Daoy (cell line): ENCODE results near the gene SEMA3E. TPM values are rescaled to one million over a fixed set of nuclear protein-coding genes. Genes with fewer than 3 reads are reported as not detected.
"Not testable (repeated sequence)": the region's sequence is repeated elsewhere in the genome, so short reads cannot be mapped to it uniquely, and the experiment has no call there.

Experiments
- DNase-seq: peaks from one replicate; pipeline ENCODE4 v3.0.0-alpha.2; 2015; ENCODE audit warnings: low read depth
- total RNA-seq: library from RNA; depleted of rRNA; stranded (reverse); fragments of >200 nt; shearing (Covaris generic); gene quantifications from 2 replicates; pipeline ENCODE4 v1.2.3, GENCODE V29; 2014; rRNA removed

Gene SEMA3E
- 5.7 and 6.0 TPM in 2 replicates for total RNA-seq

DNA sequence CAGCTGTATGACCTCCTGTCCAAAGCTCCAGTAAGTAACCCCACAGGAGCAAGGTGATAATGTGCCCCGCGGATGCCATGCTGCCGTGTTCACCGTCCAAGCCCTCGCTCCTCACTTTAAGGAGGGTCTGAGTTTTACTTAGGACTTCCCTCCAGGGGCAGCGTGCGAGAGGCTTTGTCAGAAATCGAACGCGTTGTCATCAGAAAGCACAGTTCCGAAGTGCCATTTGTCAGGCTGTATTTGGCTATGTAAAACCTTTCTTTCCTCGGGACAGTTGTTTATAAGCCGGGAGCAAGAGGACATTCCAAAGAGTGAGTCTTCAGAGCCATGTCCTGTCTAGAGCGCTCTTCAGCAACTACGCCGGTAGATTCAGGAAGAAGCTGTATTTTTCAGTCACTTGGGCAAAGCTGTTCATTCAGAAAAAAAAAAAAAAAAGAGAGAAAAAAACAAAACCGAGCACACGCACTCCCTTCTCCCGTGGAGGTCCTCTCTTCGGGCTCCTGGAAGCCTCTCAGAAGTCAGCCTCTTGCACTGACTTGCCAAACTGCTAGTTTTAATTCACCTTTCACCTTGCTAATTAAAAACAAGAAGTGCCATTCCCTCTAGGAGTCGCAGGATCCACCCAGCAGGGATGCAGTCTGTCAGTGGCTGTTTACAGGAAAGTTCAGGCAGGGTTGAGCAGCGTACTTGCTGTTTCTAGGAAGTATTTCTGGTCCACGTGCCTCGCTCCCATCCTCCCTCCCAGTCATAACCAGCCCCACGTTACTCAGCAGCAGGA lies at the start of gene SEMA3E:
Gene SEMA3E, minus strand, starts transcription at position 676 of the 778 bp plus-strand sequence.
- peak; percentile 48 for DNase-seq

DNA sequence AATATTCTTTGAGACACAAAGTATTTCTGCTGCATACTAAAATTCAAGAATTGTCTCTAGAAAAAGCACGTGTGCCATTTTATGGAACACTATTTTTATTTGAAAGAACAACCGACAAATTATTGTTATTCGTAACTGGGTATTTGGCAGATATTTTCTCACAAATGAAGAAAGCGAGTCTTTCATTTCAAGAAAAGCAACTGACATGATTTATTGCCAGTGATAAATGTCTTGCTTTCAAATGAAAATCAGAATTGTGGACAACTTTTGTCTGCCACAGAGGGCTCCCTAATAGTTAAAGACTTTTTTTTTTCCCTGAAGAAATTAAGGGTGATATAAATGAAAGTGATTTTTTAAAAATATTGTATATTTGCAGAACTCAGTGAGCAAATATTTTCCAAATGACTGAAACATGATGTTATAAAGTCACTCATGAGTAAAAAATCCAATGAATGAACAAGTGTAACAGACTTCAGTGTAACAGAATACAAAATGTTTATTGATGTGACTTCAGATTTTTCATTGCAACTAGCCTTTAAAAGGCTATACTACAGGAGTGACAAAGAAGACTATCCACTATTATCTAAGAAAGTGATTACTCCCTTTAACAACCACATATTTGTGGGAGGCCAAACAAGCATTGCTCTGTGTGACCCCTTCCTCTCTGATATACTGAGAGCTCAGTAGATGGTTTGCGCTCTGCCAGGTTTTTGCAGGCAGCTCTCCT lies 49.0 kb upstream of the SEMA3E start:
- DNase-seq: no peak

- no peak for DNase-seq
These were observed 47.2 kb upstream of the SEMA3E start for GRCh38 chr7:83696101-83696500.

- no peak for DNase-seq
These were observed 46.4 kb upstream of the SEMA3E start for GRCh38 chr7:83695128-83695960.

- DNase-seq: no peak
These were observed 44.3 kb upstream of the SEMA3E start for GRCh38 chr7:83693256-83693655.

- no peak for DNase-seq
These were observed 42.2 kb upstream of the SEMA3E start for GRCh38 chr7:83691095-83691494.

- DNase-seq: no peak
These were observed 40.9 kb upstream of the SEMA3E start for GRCh38 chr7:83689855-83690254.

- no peak for DNase-seq
These were observed 37.5 kb upstream of the SEMA3E start for GRCh38 chr7:83686416-83686815.

DNA sequence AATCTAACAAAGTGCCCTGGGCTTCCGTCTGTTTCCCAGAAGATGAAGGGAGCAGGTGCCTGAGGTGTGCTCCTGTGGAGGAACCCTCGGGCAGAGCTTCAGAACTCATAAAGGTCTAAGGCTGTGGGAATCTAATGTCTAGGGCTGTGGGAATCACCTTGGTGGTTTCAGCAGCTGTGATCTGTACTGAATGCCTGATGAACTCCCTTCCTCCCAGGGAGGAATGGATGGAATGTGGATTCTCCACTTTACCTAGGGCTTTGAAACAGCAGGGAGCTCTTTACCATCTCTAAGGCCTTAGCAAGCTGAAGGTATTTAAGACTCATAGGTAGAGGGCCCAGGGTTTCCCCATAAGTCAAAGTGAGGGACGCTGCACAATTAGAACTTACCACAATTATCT lies 36.0 kb upstream of the SEMA3E start:
- no peak for DNase-seq

- DNase-seq: no peak
These were observed 32.4 kb upstream of the SEMA3E start for GRCh38 chr7:83681200-83681778.

DNA sequence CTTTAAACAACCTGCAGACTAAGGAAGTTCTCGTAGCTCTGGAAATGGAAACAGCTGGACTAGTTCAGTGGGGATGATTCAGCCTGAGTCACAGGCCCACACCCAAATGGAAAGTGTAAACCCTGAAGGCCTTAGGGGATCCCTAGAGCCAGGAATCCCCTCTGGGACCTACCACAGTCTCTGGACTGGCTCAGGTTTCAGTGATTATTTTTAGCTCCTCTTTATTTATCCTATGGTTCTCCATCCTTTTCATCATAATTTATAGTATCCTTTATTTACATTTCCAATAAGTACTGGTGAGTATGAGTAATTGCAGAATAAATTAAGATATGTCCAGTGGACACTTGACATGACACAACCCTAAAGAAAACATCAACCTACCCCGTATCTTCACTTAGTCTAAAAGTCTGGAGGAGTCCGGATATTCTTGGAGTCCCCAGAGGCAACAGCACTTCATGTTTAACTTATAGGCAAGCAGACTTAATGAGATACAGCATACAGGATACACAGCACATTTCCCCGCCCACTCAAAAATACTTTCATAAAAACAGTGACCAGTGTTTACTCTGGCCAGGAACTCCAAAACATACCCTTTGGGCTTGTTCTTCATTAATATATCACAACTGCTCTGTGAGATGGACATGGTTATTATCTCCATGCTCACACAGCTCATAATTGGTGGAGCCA lies 28.4 kb upstream of the SEMA3E start:
- peak; percentile 95 for DNase-seq

- DNase-seq: not testable (repeated sequence)
These were observed 24.4 kb upstream of the SEMA3E start for GRCh38 chr7:83673291-83673690.

DNA sequence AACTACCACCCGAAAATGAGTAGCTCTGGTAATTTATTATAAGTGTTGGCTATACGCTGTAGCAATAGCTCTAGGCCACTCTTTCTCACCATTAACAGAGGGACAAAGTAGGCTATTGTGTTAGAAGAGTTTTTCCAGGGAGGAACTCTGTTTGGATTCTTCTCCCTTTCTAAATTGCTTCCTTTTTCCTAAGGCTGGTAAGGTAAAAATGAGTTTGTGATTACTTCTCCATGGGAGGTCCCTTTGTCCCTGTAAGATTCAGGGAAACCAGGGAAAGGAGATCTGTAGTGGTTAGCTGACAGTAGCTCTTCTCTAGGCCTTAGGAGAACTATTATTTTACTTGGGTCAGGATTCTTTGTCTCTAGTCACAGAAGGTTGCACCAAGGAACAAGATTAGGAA lies 23.2 kb upstream of the SEMA3E start:
- DNase-seq: no peak

- DNase-seq: no peak
These were observed 14.2 kb upstream of the SEMA3E start for GRCh38 chr7:83663131-83663530.

GRCh38 chr7:83658126-83658525 lies 9.2 kb upstream of the SEMA3E start:
- no peak for DNase-seq

GRCh38 chr7:83655951-83656556 lies 7.1 kb upstream of the SEMA3E start:
- DNase-seq: peak; percentile 41

DNA sequence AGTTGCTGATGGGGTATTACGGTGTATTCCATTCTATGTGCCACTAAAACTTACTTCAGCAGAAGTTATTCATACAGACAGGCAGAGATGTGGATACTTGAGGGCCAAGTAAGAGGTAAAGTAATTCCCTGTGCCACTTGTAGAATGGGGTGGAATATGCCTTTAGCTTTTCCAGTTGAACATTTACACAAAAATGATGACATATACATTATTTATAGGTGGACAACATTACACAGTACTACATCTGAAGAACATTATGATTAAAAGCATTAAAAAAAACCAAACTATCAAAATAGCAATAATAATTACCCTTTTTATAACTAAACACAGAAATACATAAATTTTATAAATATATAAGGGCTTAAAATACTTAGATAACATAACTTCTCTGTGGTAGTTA lies 3.5 kb upstream of the SEMA3E start:
- no peak for DNase-seq

DNA sequence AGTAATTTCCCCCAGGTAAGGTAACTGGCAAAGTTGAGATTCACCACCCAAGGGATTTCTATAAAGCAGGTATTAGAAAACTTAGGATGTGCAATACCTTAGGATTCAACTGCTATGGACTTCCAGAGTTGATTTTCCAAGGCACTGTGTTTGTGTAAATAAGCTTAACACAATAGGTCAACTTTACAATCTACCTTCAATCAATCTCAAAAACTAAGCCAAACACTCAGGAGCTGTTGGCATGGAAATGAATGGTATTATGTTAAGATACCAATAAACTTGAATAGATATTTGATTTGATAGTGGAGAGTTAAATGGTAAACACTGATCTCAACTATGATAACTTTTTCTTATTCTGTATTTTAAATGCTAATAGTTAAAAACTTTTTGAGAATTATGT lies 762 bp upstream of the SEMA3E start:
- DNase-seq: no peak

DNA sequence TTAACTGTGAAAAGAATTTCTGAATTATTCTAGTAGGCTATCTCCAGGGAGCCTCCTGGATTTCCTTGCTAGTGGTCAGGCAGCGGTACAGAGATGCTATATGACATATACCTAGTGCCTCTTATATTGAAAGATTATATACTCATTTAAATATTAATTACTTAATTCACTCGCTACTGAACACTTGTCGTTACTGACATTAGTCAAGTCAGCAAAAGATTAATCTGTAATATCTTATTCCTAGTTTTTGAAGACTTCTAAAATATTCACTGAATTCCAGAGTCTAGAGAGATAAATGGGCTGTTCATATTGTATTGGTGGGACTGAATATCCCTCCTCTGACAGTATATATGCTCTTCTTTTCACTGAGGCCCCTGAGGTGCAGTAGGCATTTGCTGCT lies 2.9 kb downstream of the SEMA3E start:
- no peak for DNase-seq

DNA sequence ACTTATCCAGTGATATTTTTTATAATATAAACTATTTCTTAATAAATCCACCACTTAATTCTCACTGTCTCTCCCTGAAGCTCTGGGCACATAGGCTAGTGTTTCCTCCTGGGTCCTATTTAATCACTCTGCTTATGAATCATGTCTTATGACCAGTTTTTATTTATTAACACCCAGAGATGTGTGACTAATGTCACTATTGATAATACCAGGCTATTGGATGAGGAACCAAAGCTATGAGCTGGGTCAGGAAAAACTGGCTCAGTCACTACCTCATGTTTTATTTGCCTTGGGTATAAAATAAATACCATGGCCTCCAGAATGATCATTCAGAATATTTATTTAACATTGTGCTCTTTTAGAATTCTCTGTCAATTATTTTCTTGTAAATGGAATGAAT lies 5.2 kb downstream of the SEMA3E start:
- no peak for DNase-seq

GRCh38 chr7:83643012-83643411 lies 5.9 kb downstream of the SEMA3E start:
- DNase-seq: no peak
